H1 (cell line): ENCODE measurements around the gene HYAL4. TPM values are rescaled to one million over a fixed set of nuclear protein-coding genes. Genes with fewer than 3 reads are reported as not detected.

Experiments used
- CHD7 ChIP-seq: fragments of 300-600 bp; sonication (generic); IDR thresholded peaks from 2 replicates; pipeline ENCODE4 v1.7.1; 2012; ENCODE audit warnings: low read length, moderate library complexity, mild to moderate bottlenecking, inconsistent platforms; ENCODE audit not compliant: insufficient replicate concordance
- EGR1 ChIP-seq: IDR thresholded peaks from 2 replicates; pipeline ENCODE4 v1.6.1; 2011; ENCODE audit warnings: low read depth, low read length, borderline replicate concordance
- EP300 ChIP-seq, 2 experiments: IDR thresholded peaks; 1 replicate in 1 of 2; 2 replicates in 1 of 2; pipeline ENCODE4 v1.6.1; 2011 to 2012; ENCODE audit warnings: low read depth in 2 of 2, low read length in 2 of 2, mild to moderate bottlenecking in 2 of 2, borderline replicate concordance in 1 of 2, inconsistent platforms in 1 of 2, moderate library complexity in 1 of 2
- FOSL1 ChIP-seq: IDR thresholded peaks from 2 replicates; pipeline ENCODE4 v1.6.1; 2011; ENCODE audit warnings: mild to moderate bottlenecking, low read depth, low read length, moderate library complexity; ENCODE audit not compliant: insufficient read depth
- GTF2F1 ChIP-seq: IDR thresholded peaks from 2 replicates; pipeline ENCODE4 v1.6.1; 2012; ENCODE audit warnings: low read depth, low read length, improper control_type of control experiment, borderline replicate concordance
- JUN ChIP-seq: IDR thresholded peaks from 2 replicates; pipeline ENCODE4 v1.6.1; 2011; ENCODE audit warnings: low read depth, mild to moderate bottlenecking, improper control_type of control experiment, low read length
- MAFK ChIP-seq: IDR thresholded peaks from 2 replicates; pipeline ENCODE4 v1.6.1; 2012; ENCODE audit warnings: low read depth, mild to moderate bottlenecking, improper control_type of control experiment, low read length
- NANOG ChIP-seq: IDR thresholded peaks from 2 replicates; pipeline ENCODE4 v1.6.1; 2011; ENCODE audit warnings: low read length, low read depth, mild to moderate bottlenecking, inconsistent platforms; ENCODE audit not compliant: insufficient read depth, poor library complexity, severe bottlenecking
- POLR2A ChIP-seq, 2 experiments: IDR thresholded peaks; 1 replicate in 1 of 2; 2 replicates in 1 of 2; pipeline ENCODE4 v1.6.1; 2011; ENCODE audit warnings: low read depth in 2 of 2, low read length in 2 of 2, mild to moderate bottlenecking in 2 of 2; ENCODE audit errors: control extremely low read depth in 1 of 2
- RBBP5 ChIP-seq: IDR thresholded peaks from 2 replicates; pipeline ENCODE4 v1.7.1; 2012; ENCODE audit warnings: low read depth, mild to moderate bottlenecking, inconsistent platforms, low read length, moderate library complexity, borderline replicate concordance
- RXRA ChIP-seq: IDR thresholded peaks from 2 replicates; pipeline ENCODE4 v1.6.1; 2011; ENCODE audit warnings: low read depth, mild to moderate bottlenecking, low read length, moderate library complexity; ENCODE audit not compliant: insufficient read depth
- YY1 ChIP-seq: IDR thresholded peaks from 2 replicates; pipeline ENCODE4 v1.6.1; 2011; ENCODE audit warnings: low read depth, mild to moderate bottlenecking, low read length
- polyA plus RNA-seq, 7 experiments: library from polyadenylated mRNA; depleted of rRNA in 3 of 7; stranded (reverse) in 5 of 7; unstranded in 2 of 7; fragments of >200 nt in 5 of 7; fragments of 200-250 nt in 2 of 7; gene quantifications; 1 replicate in 5 of 7; 2 replicates in 1 of 7; 4 replicates in 1 of 7; pipeline versions ENCODE4 v1.2.1 to v1.2.3, GENCODE V29; 2011 to 2013; ENCODE audit warnings: missing spikeins in 2 of 7, mixed read lengths in 2 of 7
- total RNA-seq: library from RNA; stranded (reverse); fragmentation: NEBNext Ultra II Directional; extraction: Animal tissue kit (Norgen Biotek cat#: 25700); gene quantifications from 2 replicates; pipeline ENCODE4 v1.2.1, GENCODE V29; 2021

Gene HYAL4
- total and polyA plus RNA-seq, 2 of the 8 experiments (the other 6 are each of a cell fraction or from before 2014, with no cell fraction given): not detected

DNA sequence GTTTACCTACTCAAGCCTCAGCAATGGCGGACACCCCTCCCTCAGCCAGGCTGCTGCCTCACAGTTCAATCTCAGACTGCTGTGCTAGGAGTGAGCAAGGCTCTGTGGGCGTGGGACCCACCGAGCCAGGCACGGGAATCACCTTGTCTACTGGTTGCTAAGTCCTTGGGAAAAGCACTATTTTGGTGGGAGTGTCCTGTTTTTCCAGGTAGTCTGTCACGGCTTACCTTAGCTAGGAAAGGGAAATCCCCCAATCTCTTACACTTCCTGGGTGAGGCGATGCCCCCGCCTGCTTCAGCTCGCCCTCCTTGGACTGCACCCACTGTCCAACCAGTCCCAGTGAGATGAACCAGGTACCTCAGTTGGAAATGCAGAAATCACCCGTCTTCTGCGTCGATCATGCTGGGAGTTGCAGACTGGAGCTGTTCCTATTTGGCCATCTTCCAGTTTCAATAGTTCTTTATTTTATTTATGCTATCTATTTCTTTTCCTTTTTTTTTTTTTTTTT lies at the start of gene HYAL4 (continued):
- no peak for TF ChIP-seq CHD7
- TF ChIP-seq YY1: no peak
- no peak for TF ChIP-seq EP300 (IDR thresholded peaks at IDR 0.05; ENCODE audit: borderline replicate concordance in 1 of 2, low read depth in 2 of 2, low read length in 2 of 2)
- TF ChIP-seq POLR2A (IDR thresholded peaks at IDR 0.05; ENCODE audit: control extremely low read depth in 1 of 2, low read depth in 2 of 2, low read length in 2 of 2): no peak
- no peak for TF ChIP-seq GTF2F1
- no peak for TF ChIP-seq NANOG
- TF ChIP-seq RBBP5: no peak
- TF ChIP-seq RXRA: no peak
- no peak for TF ChIP-seq MAFK
- TF ChIP-seq FOSL1: no peak
- no peak for TF ChIP-seq JUN
- no peak for TF ChIP-seq EGR1
